Activated CD4-positive, alpha-beta memory T cell treated with anti-CD3 and anti-CD28 coated beads, Interleukin-2, amount 10 ng/mL, durations not matched to agents 7 days and 5 days (primary cell): ENCODE measurements around the gene SEMA3G. TPM values are rescaled to one million over a fixed set of nuclear protein-coding genes. Genes with fewer than 3 reads are reported as not detected.

Experiments used
- CTCF ChIA-PET: fragments of 350-600 bp; sonication (Branson Sonifier 250); formaldehyde crosslinking; loops from one replicate; lab custom pipeline; 2021; ENCODE audit warnings: antibody characterized with exemption, inconsistent platforms; lab: Charles Lee
- POLR2A ChIA-PET: fragments of 350-600 bp; sonication (Branson Sonifier 250); formaldehyde crosslinking; loops from one replicate; lab custom pipeline; 2021; ENCODE audit warnings: antibody characterized with exemption; lab: Charles Lee
- DNase-seq: peaks from one replicate; pipeline ENCODE4 v3.0.0-alpha.2; 2020
- H3K27ac Mint-ChIP-seq: one replicate; pipeline ENCODE4 v1.8.0; 2021; ENCODE audit warnings: mild to moderate bottlenecking, mixed read lengths
- H3K27me3 Mint-ChIP-seq: one replicate; pipeline ENCODE4 v1.8.0; 2021; ENCODE audit warnings: mixed read lengths
- H3K36me3 Mint-ChIP-seq: one replicate; pipeline ENCODE4 v1.8.0; 2021; ENCODE audit warnings: low read depth, mixed read lengths
- H3K4me1 Mint-ChIP-seq: one replicate; pipeline ENCODE4 v1.8.0; 2021; ENCODE audit warnings: mixed read lengths
- H3K4me3 Mint-ChIP-seq: one replicate; pipeline ENCODE4 v1.8.0; 2021; ENCODE audit warnings: mild to moderate bottlenecking, mixed read lengths
- H3K9me3 Mint-ChIP-seq: one replicate; pipeline ENCODE4 v1.8.0; 2021; ENCODE audit warnings: mixed read lengths
- total RNA-seq, 2 experiments: library from RNA; stranded (reverse); gene quantifications; one replicate each; pipeline ENCODE4 v1.2.3, GENCODE V29; 2021

The SEMA3G gene
- total RNA-seq, 2 experiments from 2014 or later, result 0.18 to 0.20 TPM

DNA sequence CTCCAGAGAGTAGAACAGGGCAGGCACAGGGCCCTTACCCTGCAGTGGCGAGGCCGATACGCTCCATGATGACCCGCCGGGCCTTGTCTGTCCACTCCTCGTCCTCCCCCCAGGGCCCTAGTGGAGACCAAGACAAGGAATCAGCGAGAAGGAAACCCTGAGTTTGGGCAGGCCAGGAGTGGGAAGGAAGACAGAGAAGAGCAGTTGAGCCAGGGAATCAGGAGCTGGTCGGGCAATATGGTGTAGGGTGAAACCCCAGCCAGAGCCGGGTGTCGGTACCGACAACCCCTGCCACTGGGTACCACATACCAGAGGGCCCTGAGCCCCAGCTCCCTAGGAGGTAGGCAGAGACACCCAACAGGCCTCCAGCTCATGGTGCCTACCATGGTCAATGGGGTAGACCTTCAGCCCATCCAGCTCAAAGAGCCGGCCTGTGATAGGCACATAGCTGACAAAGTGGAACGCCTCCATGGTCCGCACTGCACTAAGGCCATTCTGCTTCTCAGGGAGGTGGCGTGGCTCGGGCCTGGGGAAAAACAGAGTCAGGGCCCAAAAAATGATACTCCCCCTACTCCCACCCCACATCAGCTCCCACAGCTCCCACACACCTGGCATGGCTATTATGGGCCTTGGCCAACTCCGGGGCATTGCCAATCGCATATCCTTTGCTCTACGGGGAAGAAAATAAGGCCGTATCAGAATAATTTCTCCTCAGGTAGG lies 38.0 kb downstream of the SEMA3G start:
- Mint-ChIP-seq H3K36me3 (peaks cover 58% of the 10 kb centered on the region), H3K27ac (no peak overlapping the region), H3K4me3 (no peak overlapping the region), H3K9me3 (no peaks in the 10 kb centered on the region), H3K27me3 (no peaks in the 10 kb centered on the region), H3K4me1 (peaks cover 31% of the 10 kb centered on the region)
- ChIA-PET POLR2A (interaction anchor here (2.7 kb wide), 1 partner anchor 10 kb away, joined by 13 read pairs; no protein-coding TSS in a partner anchor), CTCF (no interaction called here)
- no peak for DNase-seq

DNA sequence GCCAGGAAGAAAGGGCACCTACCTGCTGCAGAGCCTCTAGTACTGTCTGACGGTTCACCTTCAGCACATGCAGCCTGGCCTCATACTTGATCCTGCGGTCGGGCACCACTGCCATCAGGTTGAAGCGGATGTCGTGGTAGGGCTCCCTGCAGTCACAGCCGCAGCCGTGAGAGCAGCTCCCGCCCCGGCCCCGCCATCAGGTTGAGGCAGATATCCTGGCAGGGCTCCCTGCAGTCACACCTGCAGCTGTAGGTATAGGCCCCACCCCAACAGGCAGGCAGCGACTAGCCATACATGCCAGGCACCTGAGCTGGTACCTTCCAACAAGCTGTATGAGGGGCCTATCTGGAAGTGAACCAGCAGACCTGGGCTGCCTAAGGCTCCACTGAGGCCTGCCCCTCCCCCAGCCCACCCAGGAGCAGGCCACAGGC lies 38.7 kb downstream of the SEMA3G start:
- Mint-ChIP-seq H3K36me3 (peaks cover 62% of the 10 kb centered on the region), H3K4me3 (no peak overlapping the region), H3K27me3 (no peaks in the 10 kb centered on the region), H3K9me3 (no peaks in the 10 kb centered on the region), H3K4me1 (peaks cover 24% of the 10 kb centered on the region), H3K27ac (no peak overlapping the region)
- DNase-seq, result no peak
- ChIA-PET POLR2A (interaction anchor here (2.7 kb wide), 1 partner anchor 9 kb away, joined by 13 read pairs; no protein-coding TSS in a partner anchor), CTCF (no interaction called here)

DNA sequence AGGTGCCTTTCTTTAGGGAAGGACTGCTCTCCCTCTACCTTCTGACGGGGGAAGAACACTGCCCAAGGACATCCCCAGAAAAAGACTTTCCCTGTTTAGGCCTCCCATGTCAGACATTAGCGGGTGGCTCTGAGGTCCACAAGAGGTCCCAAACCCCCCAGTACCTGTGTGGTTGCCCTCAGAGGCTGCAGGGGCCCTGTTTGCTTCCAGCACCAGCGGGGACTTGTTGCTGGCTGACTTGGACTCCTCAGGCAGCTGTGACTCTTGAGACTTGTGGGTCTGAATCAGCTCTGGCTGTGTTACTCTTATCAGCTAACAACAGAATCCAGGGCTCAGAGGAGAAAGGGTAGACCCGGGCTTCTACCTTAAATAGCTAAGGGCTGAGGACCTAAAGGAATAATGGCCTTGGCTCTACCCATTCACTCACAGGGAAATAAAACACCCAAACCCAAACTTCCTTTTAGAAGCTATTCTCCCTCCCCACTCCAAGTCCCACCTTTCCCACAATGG lies 39.2 kb downstream of the SEMA3G start:
- DNase-seq, result no peak

DNA sequence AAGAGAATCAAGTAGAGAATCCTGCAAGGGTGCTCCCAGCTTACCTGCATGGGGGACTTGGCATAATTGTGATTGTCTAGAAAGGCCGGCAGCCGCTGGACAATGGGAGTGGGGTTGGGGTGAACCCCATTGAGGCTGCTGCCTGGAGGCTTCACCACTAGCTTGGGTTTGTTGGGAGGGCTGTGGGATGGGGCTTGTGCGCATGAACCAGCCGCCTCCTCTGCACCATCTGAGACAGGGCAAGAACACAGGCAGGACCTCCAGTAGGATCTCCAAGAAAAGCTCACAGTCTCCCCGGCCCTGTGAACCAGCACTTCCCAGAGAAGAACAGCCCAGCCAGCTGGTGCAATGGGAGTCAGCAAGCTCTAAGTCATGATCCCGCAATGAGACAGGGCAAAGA lies 39.8 kb downstream of the SEMA3G start:
- H3K27me3 Mint-ChIP-seq, result no peaks in the 10 kb centered on the region
- H3K9me3 Mint-ChIP-seq, result no peaks in the 10 kb centered on the region
- H3K4me3 Mint-ChIP-seq, result no peak overlapping the region
- no peak overlapping the region for H3K27ac Mint-ChIP-seq
- DNase-seq, result no peak
- POLR2A ChIA-PET, result interaction anchor here (2.7 kb wide), 1 partner anchor 8 kb away, joined by 13 read pairs; no protein-coding TSS in a partner anchor
- peaks cover 20% of the 10 kb centered on the region for H3K4me1 Mint-ChIP-seq
- CTCF ChIA-PET, result interaction anchor here (0.6 kb wide), 1 partner anchor 116 kb away, joined by 4 read pairs; no protein-coding TSS in a partner anchor
- peaks cover 65% of the 10 kb centered on the region for H3K36me3 Mint-ChIP-seq

More for the DNA sequence above, 39.2 kb downstream of the SEMA3G start:
- ChIA-PET CTCF (interaction anchor here (0.6 kb wide), 1 partner anchor 116 kb away, joined by 4 read pairs; no protein-coding TSS in a partner anchor), POLR2A (interaction anchor here (2.7 kb wide), 1 partner anchor 9 kb away, joined by 13 read pairs; no protein-coding TSS in a partner anchor)
- no peak overlapping the region for H3K4me3 Mint-ChIP-seq
- H3K27ac Mint-ChIP-seq, result no peak overlapping the region
- peaks cover 20% of the 10 kb centered on the region for H3K4me1 Mint-ChIP-seq
- no peaks in the 10 kb centered on the region for H3K9me3 Mint-ChIP-seq
- H3K27me3 Mint-ChIP-seq, result no peaks in the 10 kb centered on the region
- H3K36me3 Mint-ChIP-seq, result peaks cover 65% of the 10 kb centered on the region

DNA sequence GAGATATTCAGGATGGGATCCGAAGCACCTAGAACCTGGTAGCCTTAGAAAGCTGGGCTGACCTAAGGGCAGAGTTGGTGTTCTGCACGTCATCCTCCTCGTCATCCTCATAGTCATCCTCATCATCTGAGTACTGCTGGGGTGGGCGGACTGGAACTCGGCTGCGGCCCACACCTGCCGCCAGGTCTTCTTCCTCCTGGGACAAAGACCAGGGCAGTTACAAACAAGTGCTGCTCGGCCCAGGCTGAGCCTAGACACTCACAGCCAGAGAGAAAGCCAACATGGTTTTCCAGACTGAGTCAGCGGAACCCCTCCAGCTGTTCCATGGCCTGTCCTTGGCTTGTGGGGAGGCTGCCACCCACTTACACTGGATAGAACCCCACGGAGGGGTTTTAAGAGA lies 40.5 kb downstream of the SEMA3G start:
- H3K27ac Mint-ChIP-seq, result no peak overlapping the region
- ChIA-PET POLR2A (interaction anchor here (0.9 to 2.7 kb wide), 2 partner anchors 8 to 9 kb away, joined by 3 to 13 read pairs; no protein-coding TSS in a partner anchor), CTCF (no interaction called here)
- no peaks in the 10 kb centered on the region for H3K9me3 Mint-ChIP-seq
- no peak for DNase-seq
- H3K36me3 Mint-ChIP-seq, result peaks cover 65% of the 10 kb centered on the region
- peaks cover 20% of the 10 kb centered on the region for H3K4me1 Mint-ChIP-seq
- no peak overlapping the region for H3K4me3 Mint-ChIP-seq
- H3K27me3 Mint-ChIP-seq, result no peaks in the 10 kb centered on the region

DNA sequence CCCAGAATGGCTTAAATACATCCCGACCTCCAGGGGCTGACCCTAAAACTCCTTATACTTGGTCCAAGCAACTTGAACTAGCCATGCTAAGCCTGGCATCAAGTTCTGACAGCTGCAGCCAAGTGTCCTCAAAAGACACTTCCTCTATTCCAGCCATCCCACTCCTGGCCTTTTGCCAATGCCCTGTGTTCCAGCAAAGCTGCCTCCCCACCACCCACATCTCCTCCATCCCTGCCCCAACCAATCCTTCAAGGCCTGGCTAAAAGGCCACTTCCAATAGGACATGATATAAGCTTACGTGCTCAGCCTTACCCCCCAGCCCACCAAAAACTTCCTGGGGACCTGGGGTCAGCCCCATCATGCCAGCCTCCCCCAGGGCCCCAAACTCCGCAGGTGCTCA lies 40.9 kb downstream of the SEMA3G start:
- H3K36me3 Mint-ChIP-seq, result peaks cover 65% of the 10 kb centered on the region
- no peaks in the 10 kb centered on the region for H3K9me3 Mint-ChIP-seq

DNA sequence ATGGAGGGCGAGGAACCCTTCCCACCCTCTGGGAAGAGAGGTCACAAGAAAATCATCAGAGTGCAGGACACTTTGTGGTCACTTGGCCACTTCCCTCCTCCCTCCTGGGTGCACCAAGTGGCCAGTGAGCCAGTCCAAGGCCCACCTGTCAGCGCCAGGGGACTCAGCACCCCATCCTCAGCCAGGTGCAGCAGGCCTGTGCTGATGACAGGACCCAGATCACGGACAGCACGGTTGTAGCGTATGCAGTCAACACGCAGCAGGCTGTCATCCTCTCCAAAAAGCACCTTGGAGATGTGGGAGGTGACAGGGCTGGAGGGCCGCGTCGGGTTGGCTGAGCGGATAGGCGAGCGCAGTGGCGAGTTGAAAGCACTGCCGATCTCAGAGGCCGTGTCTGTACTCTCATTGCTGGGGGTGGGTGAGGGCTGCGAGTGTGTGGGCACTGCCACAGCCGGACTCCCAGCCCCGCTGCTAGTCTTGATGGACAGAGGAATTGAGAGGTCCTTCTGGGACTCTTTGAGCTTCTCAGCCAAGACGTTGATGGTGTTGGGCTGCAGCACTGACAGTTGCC lies 41.5 kb downstream of the SEMA3G start:
- Mint-ChIP-seq H3K4me3 (no peak overlapping the region), H3K27me3 (no peaks in the 10 kb centered on the region), H3K27ac (no peak overlapping the region), H3K36me3 (peaks cover 62% of the 10 kb centered on the region), H3K4me1 (peaks cover 11% of the 10 kb centered on the region), H3K9me3 (no peaks in the 10 kb centered on the region)
- ChIA-PET CTCF (no interaction called here), POLR2A (interaction anchor here (0.9 kb wide), 1 partner anchor 8 kb away, joined by 3 read pairs; no protein-coding TSS in a partner anchor)
- no peak for DNase-seq

More for the DNA sequence above, 40.9 kb downstream of the SEMA3G start:
- DNase-seq, result no peak
- Mint-ChIP-seq H3K27ac (no peak overlapping the region), H3K4me3 (no peak overlapping the region), H3K4me1 (peaks cover 17% of the 10 kb centered on the region), H3K27me3 (no peaks in the 10 kb centered on the region)
- ChIA-PET POLR2A (interaction anchor here (0.9 kb wide), 1 partner anchor 9 kb away, joined by 3 read pairs; no protein-coding TSS in a partner anchor), CTCF (no interaction called here)

DNA sequence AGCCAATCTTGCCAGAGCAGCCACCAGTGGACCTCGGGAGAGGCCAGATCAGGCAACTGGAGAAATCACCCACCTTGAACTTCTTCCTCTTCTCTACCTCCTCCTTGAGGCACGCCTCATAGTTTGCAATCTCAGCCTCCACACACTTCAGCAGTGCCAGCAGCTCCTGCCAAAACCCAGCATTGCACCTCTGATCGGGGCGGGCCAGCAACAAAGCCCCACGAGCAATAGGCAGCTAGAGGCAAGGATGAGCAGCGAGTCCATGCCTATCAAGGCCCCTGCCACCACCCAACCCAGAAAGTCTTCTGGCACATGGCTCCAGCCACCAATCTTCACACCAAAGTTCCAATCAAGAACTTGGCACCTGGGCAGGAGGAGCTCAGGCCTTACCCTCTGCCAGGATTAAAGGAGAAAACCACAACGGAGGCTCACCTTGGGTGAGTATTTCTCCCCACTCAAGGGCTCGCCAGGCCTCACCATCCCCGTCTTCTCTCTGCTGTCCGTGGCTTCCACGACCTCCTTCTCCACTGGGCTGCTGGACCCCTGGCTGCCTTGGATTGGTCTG lies 42.1 kb downstream of the SEMA3G start:
- POLR2A ChIA-PET, result interaction anchor here (1.5 kb wide), 1 partner anchor 11 kb away, joined by 4 read pairs; no protein-coding TSS in a partner anchor
- no peak for DNase-seq
- H3K27me3 Mint-ChIP-seq, result no peaks in the 10 kb centered on the region
- H3K36me3 Mint-ChIP-seq, result peaks cover 56% of the 10 kb centered on the region
- H3K4me1 Mint-ChIP-seq, result peaks cover 5% of the 10 kb centered on the region
- H3K27ac Mint-ChIP-seq, result no peak overlapping the region
- no peak overlapping the region for H3K4me3 Mint-ChIP-seq
- CTCF ChIA-PET, result no interaction called here
- no peaks in the 10 kb centered on the region for H3K9me3 Mint-ChIP-seq

DNA sequence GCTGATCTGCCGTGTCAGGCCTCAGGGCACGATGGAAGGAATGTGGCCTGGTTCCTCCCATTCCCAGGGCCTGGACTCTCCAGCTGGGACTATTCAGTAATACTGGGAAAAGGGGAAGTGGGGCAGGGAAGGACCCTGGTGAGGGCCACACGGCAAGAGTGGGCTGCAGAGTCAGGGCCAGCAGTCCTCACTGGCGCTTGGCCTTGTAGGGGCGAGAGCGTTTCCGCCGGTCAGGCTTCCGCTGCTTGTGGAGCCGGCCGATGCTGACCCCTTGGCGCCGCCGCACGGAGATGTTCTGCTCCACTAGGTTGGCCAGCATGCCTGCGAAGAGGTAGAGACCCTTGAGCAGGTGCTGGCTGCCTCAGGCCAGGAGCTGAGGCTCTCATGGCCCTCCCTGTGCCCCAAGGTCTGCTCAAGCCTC lies 42.8 kb downstream of the SEMA3G start:
- no peak overlapping the region for H3K4me3 Mint-ChIP-seq
- H3K36me3 Mint-ChIP-seq, result peaks cover 49% of the 10 kb centered on the region
- H3K27ac Mint-ChIP-seq, result no peak overlapping the region
- no peaks in the 10 kb centered on the region for H3K27me3 Mint-ChIP-seq
- ChIA-PET POLR2A (interaction anchor here (1.3 to 1.5 kb wide), 2 partner anchors 10 to 17 kb away, joined by 4 read pairs; no protein-coding TSS in a partner anchor), CTCF (no interaction called here)
- peaks cover 3% of the 10 kb centered on the region for H3K4me1 Mint-ChIP-seq
- no peak for DNase-seq
- no peaks in the 10 kb centered on the region for H3K9me3 Mint-ChIP-seq

DNA sequence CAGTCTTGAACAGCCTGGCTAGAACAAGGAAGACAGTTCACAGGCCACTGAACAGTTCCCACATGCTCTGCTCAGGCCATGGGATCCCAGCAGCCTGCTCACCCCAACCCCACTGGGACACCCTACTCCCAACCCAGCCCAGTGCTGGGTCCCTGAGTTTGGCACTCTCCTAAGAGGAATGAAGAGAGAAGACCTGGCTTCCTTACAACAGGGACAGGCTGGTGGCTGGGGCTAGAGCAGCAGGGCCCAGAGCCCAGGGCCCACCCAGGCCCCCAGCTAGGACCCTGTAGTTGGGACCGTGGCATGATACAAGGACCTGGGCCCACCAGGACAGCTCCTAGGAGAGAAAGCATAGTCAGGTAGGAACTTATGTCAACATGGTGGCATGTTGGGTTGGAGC lies 43.4 kb downstream of the SEMA3G start:
- no peaks in the 10 kb centered on the region for H3K9me3 Mint-ChIP-seq
- no peaks in the 10 kb centered on the region for H3K4me1 Mint-ChIP-seq
- ChIA-PET POLR2A (interaction anchor here (1.3 to 1.5 kb wide), 2 partner anchors 10 to 16 kb away, joined by 4 read pairs; no protein-coding TSS in a partner anchor), CTCF (no interaction called here)
- no peak for DNase-seq
- H3K27me3 Mint-ChIP-seq, result no peaks in the 10 kb centered on the region
- no peak overlapping the region for H3K27ac Mint-ChIP-seq
- peaks cover 45% of the 10 kb centered on the region for H3K36me3 Mint-ChIP-seq
- no peak overlapping the region for H3K4me3 Mint-ChIP-seq

DNA sequence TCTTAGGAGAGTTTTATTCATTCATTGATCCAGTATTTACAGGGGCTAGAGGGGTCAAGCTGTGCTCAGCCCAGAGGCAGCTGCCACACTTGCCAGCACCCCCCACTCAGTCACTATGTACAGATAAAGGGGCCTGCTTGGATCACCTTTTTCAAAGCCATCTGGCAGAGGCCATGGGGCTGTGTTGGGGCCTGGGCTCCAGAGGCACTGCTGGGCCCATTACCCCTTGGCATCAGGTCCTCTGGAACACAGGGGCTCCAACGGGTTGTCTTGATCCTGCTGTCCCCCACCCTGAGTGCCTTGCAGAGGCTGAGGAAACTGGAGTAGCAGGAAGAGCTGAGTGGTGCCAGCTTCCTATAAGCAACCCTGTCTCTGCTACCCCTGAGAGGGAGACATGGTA lies 43.9 kb downstream of the SEMA3G start:
- no peaks in the 10 kb centered on the region for H3K4me1 Mint-ChIP-seq
- H3K4me3 Mint-ChIP-seq, result no peak overlapping the region
- ChIA-PET CTCF (no interaction called here), POLR2A (interaction anchor here (1.3 kb wide), 1 partner anchor 16 kb away, joined by 4 read pairs; no protein-coding TSS in a partner anchor)
- H3K27me3 Mint-ChIP-seq, result no peaks in the 10 kb centered on the region
- no peak overlapping the region for H3K27ac Mint-ChIP-seq
- H3K36me3 Mint-ChIP-seq, result peaks cover 44% of the 10 kb centered on the region
- DNase-seq, result no peak
- H3K9me3 Mint-ChIP-seq, result no peaks in the 10 kb centered on the region

DNA sequence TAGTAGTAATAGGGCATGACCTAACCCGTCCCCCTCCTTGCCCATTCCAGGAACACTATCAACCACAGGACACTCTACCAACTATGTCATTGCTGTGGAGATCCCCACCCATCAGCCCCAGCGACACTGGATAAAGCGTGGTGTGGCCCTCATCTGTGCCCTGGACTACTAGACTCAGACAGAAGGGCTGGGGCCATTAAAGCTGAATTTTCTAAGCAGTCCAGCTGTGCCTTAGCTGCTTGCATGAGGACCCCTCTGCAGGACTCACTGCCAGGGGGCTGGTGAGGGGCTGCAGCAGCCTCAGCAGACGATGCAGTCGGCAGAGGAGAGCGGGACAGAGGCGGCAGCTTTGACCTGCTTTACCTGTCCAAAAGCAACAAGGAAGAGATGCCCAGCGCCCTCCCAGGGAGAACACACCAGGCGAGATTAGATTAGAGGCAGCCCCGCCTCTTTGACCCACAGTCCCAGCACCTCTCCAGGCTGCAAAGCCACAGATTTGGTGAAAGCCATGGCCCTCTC lies 44.6 kb downstream of the SEMA3G start:
- H3K27ac Mint-ChIP-seq, result no peak overlapping the region

More for the DNA sequence above, 44.6 kb downstream of the SEMA3G start:
- Mint-ChIP-seq H3K4me1 (no peaks in the 10 kb centered on the region), H3K36me3 (peaks cover 37% of the 10 kb centered on the region), H3K27me3 (no peaks in the 10 kb centered on the region), H3K9me3 (no peaks in the 10 kb centered on the region), H3K4me3 (no peak overlapping the region)
- POLR2A ChIA-PET, result no interaction called here
- CTCF ChIA-PET, result no interaction called here
- DNase-seq, result no peak
